K562 (cell line): ENCODE results near the gene RCSD1. TPM values are rescaled to one million over a fixed set of nuclear protein-coding genes. Genes with fewer than 3 reads are reported as not detected.

Source experiments
- ATAC-seq: fragments of 200-7000 bp; cut with Tn5 transposase; 3 replicates; pipeline ENCODE4 v1.9.1; 2020; ENCODE audit warnings: moderate library complexity
- BruUV-seq: library from RNA; stranded (reverse); fragments of 400-500 nt; replicated peaks from 2 replicates; lab custom pipeline; 2021; lab: Mats Ljungman, UMichigan
- CTCF ChIA-PET: fragments of 300-600 bp; formaldehyde crosslinking; extraction: SDS; loops from one replicate; lab custom pipeline; 2021; ENCODE audit warnings: low intra/inter-chr PET ratio; lab: Yijun Ruan, JAX
- POLR2A ChIA-PET: fragments of 300-600, 350-650 bp; sonication (Branson Sonifier 250); formaldehyde crosslinking; extraction: SDS; loops from one replicate; lab custom pipeline; 2021; ENCODE audit warnings: antibody characterized with exemption, inconsistent platforms; lab: Yijun Ruan, JAX
- DNase-seq, 4 experiments: peaks; one replicate each; pipeline versions ENCODE4 v3.0.0 to v3.0.0-alpha.2; 2011 to 2018; ENCODE audit warnings: low spot score in 3 of 4, mixed read lengths in 3 of 4; ENCODE audit errors: extremely low read depth in 1 of 4
- FAIRE-seq: peaks from 2 replicates; lab custom pipeline; 2011; peaks lifted over from hg19 to GRCh38; lab: Jason Lieb, UNC
- H2AFZ ChIP-seq: 2 replicates; pipeline ENCODE4 v1.6.0; 2011; ENCODE audit warnings: low read depth, low read length, control low read depth, inconsistent platforms
- H3K27ac ChIP-seq: fragments of 200-600 bp; 3 replicates; pipeline ENCODE4 v1.8.0; 2011; ENCODE audit warnings: low read depth, mild to moderate bottlenecking, control low read depth, inconsistent platforms, low read length, moderate library complexity, mixed read lengths; ENCODE audit errors: extremely low read depth
- H3K27me3 ChIP-seq, 2 experiments: fragments of 300-600 bp in 1 of 2; 2 replicates in 1 of 2; 3 replicates in 1 of 2; pipeline versions ENCODE4 v1.6.0 to v1.8.0; 2011; ENCODE audit warnings: inconsistent platforms in 2 of 2, low read length in 2 of 2, mild to moderate bottlenecking in 1 of 2, mixed read lengths in 1 of 2, moderate library complexity in 1 of 2; ENCODE audit not compliant: control insufficient read depth in 2 of 2, insufficient read depth in 2 of 2
- H3K36me3 ChIP-seq: fragments of 300-600 bp; 3 replicates; pipeline ENCODE4 v1.8.0; 2011; ENCODE audit warnings: mild to moderate bottlenecking, low read length, inconsistent platforms; ENCODE audit not compliant: control insufficient read depth, insufficient read depth
- H3K4me1 ChIP-seq, 2 experiments: fragments of 200-600 bp in 1 of 2; replicated peaks in 1 of 2; 2 replicates in 1 of 2; 3 replicates in 1 of 2; pipeline versions ENCODE4 v1.5.1 to v1.8.0; 2011; ENCODE audit warnings: inconsistent platforms in 2 of 2, low read length in 2 of 2, mild to moderate bottlenecking in 1 of 2, mixed read lengths in 1 of 2, moderate library complexity in 1 of 2; ENCODE audit not compliant: control insufficient read depth in 2 of 2, insufficient read depth in 2 of 2
- H3K4me2 ChIP-seq: 2 replicates; pipeline ENCODE4 v1.6.1; 2011; ENCODE audit warnings: low read length, control low read depth, inconsistent platforms, mixed read lengths; ENCODE audit not compliant: insufficient read depth
- H3K4me3 ChIP-seq: fragments of 200-600 bp; sonication (generic), shearing (Covaris generic); 2 replicates; pipeline ENCODE4 v1.5.1; 2016; ENCODE audit warnings: control low read depth, inconsistent platforms
- H3K79me2 ChIP-seq: fragments of 200-600 bp; 3 replicates; pipeline ENCODE4 v1.8.0; 2011; ENCODE audit warnings: low read length, inconsistent platforms; ENCODE audit not compliant: control insufficient read depth, insufficient read depth
- H3K9ac ChIP-seq, 2 experiments: 2 replicates each; pipeline versions ENCODE4 v1.6.0 to v1.6.1; 2011; ENCODE audit warnings: low read depth in 2 of 2, low read length in 2 of 2, control low read depth in 1 of 2, inconsistent platforms in 1 of 2, mild to moderate bottlenecking in 1 of 2, mixed read lengths in 1 of 2; ENCODE audit not compliant: insufficient read depth in 1 of 2
- H3K9me1 ChIP-seq: one replicate; pipeline ENCODE4 v1.6.0; 2011; ENCODE audit warnings: inconsistent platforms, mild to moderate bottlenecking, low read length, moderate library complexity; ENCODE audit not compliant: control insufficient read depth, insufficient read depth
- H3K9me3 ChIP-seq: replicated peaks from 2 replicates; pipeline ENCODE4 v1.5.1; 2011; ENCODE audit warnings: low read depth, low read length, inconsistent platforms; ENCODE audit not compliant: control insufficient read depth, insufficient read depth
- H4K20me1 ChIP-seq: replicated peaks from 2 replicates; pipeline ENCODE4 v1.6.1; 2011; ENCODE audit warnings: low read length, inconsistent platforms, mixed read lengths; ENCODE audit not compliant: control insufficient read depth, insufficient read depth
- RHOXF2B ChIP-seq: fragments of 250-450 bp; sonication (Bioruptor Pico); conservative IDR thresholded peaks from 2 replicates; pipeline ENCODE4 v1.5.1; 2021
- RNF219 ChIP-seq: fragments of 250-450 bp; sonication (Bioruptor Pico); IDR thresholded peaks from 2 replicates; pipeline ENCODE4 v1.5.0; 2022; ENCODE audit warnings: mild to moderate bottlenecking
- TCF3 ChIP-seq: sonication (generic); formaldehyde crosslinking; IDR thresholded peaks from 2 replicates; pipeline ENCODE4 v1.4.0; 2020; ENCODE audit warnings: mild to moderate bottlenecking, missing genetic modification reagents
- WGBS: fragments of 100-300 bp; shearing (Covaris generic); methylation state at CpG from one replicate; pipeline ENCODE4 v1.1.6; 2016; ENCODE audit warnings: low coverage, mixed read lengths; ENCODE audit not compliant: insufficient coverage; ENCODE audit errors: missing lambda C conversion rate; 5-methylcytosine and 5-hydroxymethylcytosine counted together
- in situ Hi-C: fragments of 300-500 bp; cut with MboI; formaldehyde crosslinking; loops from 4 replicates; pipeline ENCODE4 v1.15.0; 2018; ENCODE audit warnings: inconsistent platforms, mixed read lengths
- intact Hi-C: fragments of 100-400 bp; cut with micrococcal nuclease; formaldehyde crosslinking; loops from 2 replicates; pipeline ENCODE4 v1.14.2; 2022
- polyA plus RNA-seq, 8 experiments: library from polyadenylated mRNA; depleted of rRNA in 4 of 8; stranded (reverse) in 5 of 8; unstranded in 3 of 8; fragments of >200 nt; fragmentation: Nextera tagmentation in 2 of 8; fragmentation: Illumina TruSeq in 1 of 8; extraction: Ambion mirVana in 2 of 8; extraction: Trizol in 1 of 8; gene quantifications; 2 replicates each; pipeline versions ENCODE4 v1.2.1 to v1.2.3, GENCODE V29; 2011 to 2014; ENCODE audit warnings: inconsistent platforms in 1 of 8, missing spikeins in 1 of 8
- total RNA-seq, 7 experiments: library from RNA; depleted of rRNA in 6 of 7; stranded (reverse); fragments of >200 nt in 6 of 7; fragmentation: Illumina TruSeq in 2 of 7; extraction: Trizol in 2 of 7; gene quantifications; 2 replicates each; pipeline versions ENCODE4 v1.2.1 to v1.2.3, GENCODE V29; 2011 to 2021; ENCODE audit warnings: low replicate concordance in 1 of 7

RCSD1 gene
- total and polyA plus RNA-seq, 9 of the 15 experiments (the other 6 are each of a cell fraction or from before 2014, with no cell fraction given) = 7.8 to 69.8 (median 45.3) TPM

- Histone ChIP-seq H3K36me3 (peaks cover 29% of the 10 kb centered on the region; the same call in 1 of the 3 replicates), H3K9ac (no peak overlapping the region), H3K4me2 (no peak overlapping the region), H3K4me3 (no peak overlapping the region), H3K27me3 (no peaks in the 10 kb centered on the region), H3K9me3 (no peaks in the 10 kb centered on the region), H3K27ac (no peak overlapping the region), H3K9me1 (peaks cover 3% of the 10 kb centered on the region), H4K20me1 (0 out of 2 replicates have a peak, but pooled peaks cover 3% of the 10 kb centered on the region), H3K4me1 (peaks cover 7 to 23% of the 10 kb centered on the region in 2 experiments; a peak in 4 of 5 replicates), H3K79me2 (no peaks in the 10 kb centered on the region), H2AFZ (no peak overlapping the region)
- ATAC-seq (no peak), FAIRE-seq (no peak), DNase-seq (no peak)
- ChIA-PET POLR2A (interaction anchor here (0.6 to 1.5 kb wide), 2 partner anchors 8 to 16 kb away, joined by 3 read pairs; no protein-coding TSS in a partner anchor), CTCF (no interaction called here)
- no TSS peak for BruUV-seq
- TF ChIP-seq RHOXF2B (no peak), RNF219 (CRISPR knock-in tag) (no peak), TCF3 (CRISPR knock-in tag) (no peak)
- intact Hi-C loops = loop anchor here (10.0 kb wide), 2 partner anchors 235 to 405 kb away; no protein-coding TSS in a partner anchor
- WGBS = 91% methylated on average over 6 of the region's 6 CpGs
- in situ Hi-C loops = loop anchor here (25.0 kb wide), 2 partner anchors 1492 to 1667 kb away; no protein-coding TSS in a partner anchor
Observed at GRCh38 chr1:167679714-167680113, 49.7 kb downstream of the RCSD1 start.
